OCI-LY3 (cell line): ENCODE results near the gene GPX2.

Source experiments
- H2AFZ ChIP-seq: fragments of 200-600, 300-600 bp; shearing (Covaris generic); 2 replicates; pipeline ENCODE4 v1.6.0; 2014; ENCODE audit warnings: antibody characterized with exemption, low read depth, low read length
- H3K27ac ChIP-seq: fragments of 200-600, 300-600 bp; sonication (generic); 2 replicates; pipeline ENCODE4 v1.5.1; 2014; ENCODE audit warnings: mild to moderate bottlenecking, low read length, moderate library complexity, mixed read lengths
- H3K27me3 ChIP-seq: fragments of 200-600, 300-600 bp; sonication (generic); 2 replicates; pipeline ENCODE4 v1.6.1; 2014; ENCODE audit warnings: low read depth, low read length, mixed read lengths
- H3K36me3 ChIP-seq: fragments of 200-600, 300-600 bp; sonication (generic); replicated peaks from 2 replicates; pipeline ENCODE3; 2014; ENCODE audit warnings: low read depth, low read length, mixed read lengths
- H3K4me1 ChIP-seq: fragments of 300-600, 200-600 bp; sonication (generic); 2 replicates; pipeline ENCODE4 v1.6.1; 2014; ENCODE audit warnings: low read length, mixed read lengths
- H3K4me2 ChIP-seq: fragments of 200-600, 300-600 bp; sonication (generic); 2 replicates; pipeline ENCODE4 v1.6.1; 2014; ENCODE audit warnings: low read length, mixed read lengths
- H3K4me3 ChIP-seq: fragments of 300-600, 200-600 bp; sonication (generic); 2 replicates; pipeline ENCODE4 v1.5.1; 2014; ENCODE audit warnings: antibody characterized with exemption, mild to moderate bottlenecking, low read length, moderate library complexity
- H3K79me2 ChIP-seq: fragments of 300-600, 200-600 bp; shearing (Covaris generic); 2 replicates; pipeline ENCODE4 v1.6.1; 2014; ENCODE audit warnings: mild to moderate bottlenecking, low read length, mixed read lengths
- H3K9ac ChIP-seq: fragments of 300-600, 200-600 bp; shearing (Covaris generic); 2 replicates; pipeline ENCODE4 v1.6.0; 2014; ENCODE audit warnings: mild to moderate bottlenecking, low read length, moderate library complexity
- H3K9me3 ChIP-seq: fragments of 200-600, 300-600 bp; shearing (Covaris generic); 2 replicates; pipeline ENCODE4 v1.6.1; 2014; ENCODE audit warnings: low read length, mixed read lengths; ENCODE audit not compliant: insufficient read depth
- H4K20me1 ChIP-seq: fragments of 200-600, 300-600 bp; sonication (generic); 2 replicates; pipeline ENCODE4 v1.6.1; 2016; ENCODE audit warnings: low read length, mixed read lengths; ENCODE audit not compliant: insufficient read depth
- CTCF ChIP-seq: fragments of 200-600, 300-600 bp; sonication (generic); IDR thresholded peaks from 2 replicates; pipeline ENCODE4 v1.5.1; 2014; ENCODE audit warnings: antibody characterized with exemption, low read length, low read depth
- EZH2phosphoT487 ChIP-seq: fragments of 200-600 bp; shearing (Covaris generic); IDR thresholded peaks from 2 replicates; pipeline ENCODE4 v1.6.1; 2018; ENCODE audit warnings: antibody characterized with exemption, mixed run types, low read depth

Gene GPX2

GRCh38 chr14:64948612-64949210, 6.2 kb upstream of the GPX2 start:
- Histone ChIP-seq H3K9ac (no peak overlapping the region), H3K27ac (no peak overlapping the region), H3K4me3 (no peak overlapping the region), H3K79me2 (no peaks in the 10 kb centered on the region), H3K4me1 (no peaks in the 10 kb centered on the region), H3K9me3 (no peaks in the 10 kb centered on the region), H3K36me3 (no peaks in the 10 kb centered on the region), H4K20me1 (no peaks in the 10 kb centered on the region), H2AFZ (no peak overlapping the region), H3K4me2 (no peak overlapping the region), H3K27me3 (no peaks in the 10 kb centered on the region)
- no peak for TF ChIP-seq EZH2phosphoT487
- no peak for TF ChIP-seq CTCF

DNA sequence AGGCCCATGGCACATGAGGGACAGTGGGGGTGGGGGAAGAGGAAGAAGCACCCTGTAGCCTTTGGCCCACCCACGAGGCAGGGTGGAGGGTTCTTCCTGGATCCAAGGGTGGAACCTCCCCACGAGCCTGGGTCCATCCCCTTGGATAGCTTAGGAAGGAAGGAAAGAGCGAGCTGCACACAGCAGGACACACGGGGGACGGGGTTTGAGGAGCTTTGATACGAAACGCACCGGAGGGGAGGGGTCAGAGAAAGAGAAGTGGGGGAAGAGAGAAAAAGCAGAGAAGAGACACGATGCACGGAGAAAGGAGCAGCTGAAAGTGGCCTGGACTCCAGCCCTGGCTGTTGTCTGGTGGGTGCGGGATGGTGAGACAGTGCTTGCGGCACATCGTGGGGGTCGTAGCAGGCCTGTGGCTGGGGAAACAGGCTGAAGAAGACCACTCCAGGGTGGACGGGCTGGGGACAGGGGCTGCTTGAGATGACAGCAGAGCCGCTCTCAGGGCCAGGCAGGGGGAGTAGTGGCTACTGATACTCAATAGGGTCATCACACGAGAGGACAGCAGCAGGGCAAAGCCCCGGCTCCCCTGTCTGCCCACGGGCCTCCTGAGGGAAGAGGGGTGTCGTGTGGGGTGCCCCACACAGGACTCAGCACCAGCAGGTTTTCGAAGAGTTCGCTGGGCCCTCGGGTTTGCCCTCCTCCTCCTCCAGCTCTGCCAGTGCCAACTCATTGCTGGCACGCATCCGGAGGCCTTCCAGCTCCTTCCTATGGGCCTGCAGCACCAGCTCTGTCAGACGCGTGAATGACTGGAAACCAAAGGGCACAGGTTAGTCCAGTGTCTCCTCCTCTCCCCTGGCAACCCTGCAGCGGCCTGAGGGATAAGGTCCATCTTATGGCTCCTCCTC, 5.4 kb upstream of the GPX2 start:
- Histone ChIP-seq H3K27ac (no peak overlapping the region), H3K79me2 (no peaks in the 10 kb centered on the region), H3K27me3 (no peaks in the 10 kb centered on the region), H3K4me3 (no peak overlapping the region), H4K20me1 (no peaks in the 10 kb centered on the region), H3K9me3 (no peaks in the 10 kb centered on the region), H2AFZ (no peak overlapping the region), H3K4me2 (no peak overlapping the region), H3K9ac (no peak overlapping the region), H3K36me3 (no peaks in the 10 kb centered on the region), H3K4me1 (no peaks in the 10 kb centered on the region)
- TF ChIP-seq EZH2phosphoT487 (no peak), CTCF (no peak)

DNA sequence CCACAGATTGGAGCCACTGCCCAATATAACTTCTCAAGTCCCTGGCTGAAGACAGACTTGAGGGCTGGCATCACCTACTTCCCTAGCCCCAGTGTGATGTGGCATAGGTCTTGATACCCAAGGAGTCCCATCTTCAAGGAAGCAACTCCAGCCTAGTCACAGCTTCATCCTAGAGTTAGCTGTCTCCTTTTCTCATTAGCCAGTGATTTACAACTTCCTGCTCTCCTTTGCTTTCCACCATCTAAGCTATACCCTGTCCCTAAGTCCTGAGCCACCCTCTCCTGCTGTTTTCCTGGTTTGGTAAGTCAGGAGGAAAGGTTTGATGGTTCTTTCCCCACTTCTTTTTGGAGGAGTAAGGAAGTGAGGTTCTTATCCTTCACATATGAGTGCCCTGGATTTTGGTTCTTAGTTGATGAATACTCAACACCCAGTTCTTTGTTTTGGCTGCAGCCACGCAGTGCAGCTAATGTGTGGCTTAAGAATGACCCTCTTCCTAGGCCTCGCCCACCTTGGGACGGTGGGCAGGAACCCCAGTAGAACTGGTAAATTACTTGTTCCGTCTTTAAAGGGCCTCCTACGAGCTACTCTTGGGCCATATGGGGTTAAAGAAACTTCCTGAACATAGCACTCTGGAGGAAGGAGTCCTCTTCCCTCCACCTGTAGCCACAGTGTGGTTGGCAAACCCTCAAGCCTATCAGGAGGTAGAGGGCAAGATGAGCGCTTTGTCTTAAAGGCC, 3.9 kb upstream of the GPX2 start:
- no peak overlapping the region for H3K27ac ChIP-seq
- no peaks in the 10 kb centered on the region for H3K79me2 ChIP-seq
- no peak for TF ChIP-seq EZH2phosphoT487
- H3K9me3 ChIP-seq, result no peaks in the 10 kb centered on the region
- H3K4me3 ChIP-seq, result no peak overlapping the region
- no peaks in the 10 kb centered on the region for H3K36me3 ChIP-seq
- H3K4me2 ChIP-seq, result no peak overlapping the region
- no peaks in the 10 kb centered on the region for H4K20me1 ChIP-seq
- no peak overlapping the region for H3K9ac ChIP-seq
- H3K27me3 ChIP-seq, result no peaks in the 10 kb centered on the region
- H3K4me1 ChIP-seq, result no peaks in the 10 kb centered on the region
- H2AFZ ChIP-seq, result no peak overlapping the region

DNA sequence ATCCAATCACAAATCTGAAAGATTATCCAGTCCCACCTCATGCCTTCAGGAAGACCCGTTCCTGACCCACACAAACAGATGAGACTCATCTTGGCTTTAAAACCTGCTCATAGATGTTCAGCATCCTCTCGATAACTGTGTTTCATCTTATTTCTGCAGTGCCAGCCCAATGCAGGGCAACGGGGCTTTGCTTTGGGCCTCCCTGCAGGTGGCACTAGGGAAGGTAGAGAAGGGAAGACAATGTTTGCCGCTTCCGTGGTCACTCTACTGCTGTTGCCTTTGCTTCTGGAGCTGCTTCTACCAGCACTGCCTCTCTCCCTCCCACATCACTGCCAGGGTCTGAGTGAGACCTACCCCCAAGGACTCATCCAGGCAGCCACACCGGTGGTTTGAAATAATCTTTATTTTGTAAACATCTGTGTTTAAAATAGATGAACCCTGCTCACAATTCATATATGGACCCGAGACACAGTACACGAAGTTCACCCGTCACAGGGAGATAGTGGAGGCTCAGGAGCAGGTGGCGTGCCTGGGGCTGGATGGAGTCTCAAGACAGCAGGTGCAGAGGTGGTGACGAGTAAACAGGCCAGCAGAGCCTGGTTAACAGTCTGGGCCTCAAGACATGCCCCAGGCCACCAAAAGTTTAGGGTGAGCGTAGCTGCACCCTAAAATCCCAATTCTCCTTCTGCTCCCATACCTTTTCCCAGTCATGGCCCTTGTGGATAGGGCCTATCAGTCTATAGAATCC, 3.1 kb upstream of the GPX2 start:
- Histone ChIP-seq H3K4me1 (no peaks in the 10 kb centered on the region), H3K27me3 (no peaks in the 10 kb centered on the region), H3K4me3 (no peak overlapping the region), H3K9me3 (no peaks in the 10 kb centered on the region), H3K36me3 (no peaks in the 10 kb centered on the region), H4K20me1 (no peaks in the 10 kb centered on the region), H3K27ac (no peak overlapping the region), H3K79me2 (no peaks in the 10 kb centered on the region), H3K9ac (no peak overlapping the region), H2AFZ (no peak overlapping the region), H3K4me2 (no peak overlapping the region)
- TF ChIP-seq CTCF (no peak), EZH2phosphoT487 (no peak)
